ENCODE measurements around the gene ESPNL. TPM values are rescaled to one million over a fixed set of nuclear protein-coding genes. Genes with fewer than 3 reads are reported as not detected.

Gene ESPNL
- total and polyA plus RNA-seq, 10 donors: 0.65 to 6.2 (median 1.7) TPM

- H3K27ac ChIP-seq: no peak overlapping the region
- 49 to 77% (median 69%) methylated on average over 7 to 15 of the region's 15 CpGs for WGBS, 5 donors
- intact Hi-C loops (cut with DNase I; ENCODE audit: low total_unique reads): no loop called here
- H3K4me1 ChIP-seq: peaks cover 0 to 46% (median 35%) of the 10 kb centered on the region in 6 donors
- DNase-seq: no peak
- H3K4me3 ChIP-seq: no peak overlapping the region
- H3K9me3 ChIP-seq: no peaks in the 10 kb centered on the region
- H3K36me3 ChIP-seq: peaks cover 0 to 16% (median 10%) of the 10 kb centered on the region in 6 donors
- TF ChIP-seq POLR2A (IDR thresholded peaks at IDR 0.05) (no peak), POLR2AphosphoS5 (IDR thresholded peaks at IDR 0.05) (no peak)
- TF ChIP-seq, protein P1, sequence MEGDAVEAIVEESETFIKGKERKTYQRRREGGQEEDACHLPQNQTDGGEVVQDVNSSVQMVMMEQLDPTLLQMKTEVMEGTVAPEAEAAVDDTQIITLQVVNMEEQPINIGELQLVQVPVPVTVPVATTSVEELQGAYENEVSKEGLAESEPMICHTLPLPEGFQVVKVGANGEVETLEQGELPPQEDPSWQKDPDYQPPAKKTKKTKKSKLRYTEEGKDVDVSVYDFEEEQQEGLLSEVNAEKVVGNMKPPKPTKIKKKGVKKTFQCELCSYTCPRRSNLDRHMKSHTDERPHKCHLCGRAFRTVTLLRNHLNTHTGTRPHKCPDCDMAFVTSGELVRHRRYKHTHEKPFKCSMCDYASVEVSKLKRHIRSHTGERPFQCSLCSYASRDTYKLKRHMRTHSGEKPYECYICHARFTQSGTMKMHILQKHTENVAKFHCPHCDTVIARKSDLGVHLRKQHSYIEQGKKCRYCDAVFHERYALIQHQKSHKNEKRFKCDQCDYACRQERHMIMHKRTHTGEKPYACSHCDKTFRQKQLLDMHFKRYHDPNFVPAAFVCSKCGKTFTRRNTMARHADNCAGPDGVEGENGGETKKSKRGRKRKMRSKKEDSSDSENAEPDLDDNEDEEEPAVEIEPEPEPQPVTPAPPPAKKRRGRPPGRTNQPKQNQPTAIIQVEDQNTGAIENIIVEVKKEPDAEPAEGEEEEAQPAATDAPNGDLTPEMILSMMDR (IDR thresholded peaks at IDR 0.05 in 8 of 11, conservative IDR thresholded peaks at IDR 0.05 in 3 of 11): no peak
- peaks cover 0 to 74% (median 34%) of the 10 kb centered on the region in 7 donors for H3K27me3 ChIP-seq (replicated peaks in 1 of 7)
These were observed 62.8 kb downstream of the ESPNL start for GRCh38 chr2:238162846-238163441.

DNA sequence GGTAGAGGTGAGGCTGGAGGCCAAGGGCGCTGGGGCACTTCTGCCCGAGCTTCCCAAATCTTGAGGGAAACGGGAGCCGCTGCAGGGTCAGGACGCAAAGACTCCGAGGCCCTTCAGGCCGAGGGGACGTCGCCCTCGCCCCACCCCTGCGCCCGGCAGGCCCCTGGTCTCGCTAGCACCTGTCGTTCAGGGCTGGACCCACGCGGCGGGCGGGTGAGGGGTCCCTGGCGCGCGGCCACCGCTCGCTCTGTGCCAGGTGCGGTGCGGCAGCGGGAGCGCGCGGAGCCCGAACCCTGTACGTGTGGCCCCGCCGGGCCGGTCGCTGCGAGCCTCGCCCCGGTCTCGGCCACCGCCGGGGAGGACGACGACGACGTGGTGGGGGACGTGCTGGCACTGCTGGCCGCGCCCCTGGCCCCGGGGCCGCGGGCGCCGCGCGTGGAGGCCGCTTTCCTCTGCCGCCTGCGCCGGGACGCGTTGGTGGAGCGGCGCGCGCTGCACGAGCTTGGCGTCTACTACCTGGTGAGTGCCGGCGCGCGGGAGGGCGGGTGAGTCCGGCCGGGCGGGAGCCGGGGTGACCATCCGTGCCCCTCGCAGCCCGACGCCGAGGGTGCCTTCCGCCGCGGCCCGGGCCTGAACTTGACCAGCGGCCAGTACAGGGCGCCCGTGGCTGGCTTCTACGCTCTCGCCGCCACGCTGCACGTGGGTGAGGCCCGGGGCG lies 63.5 kb downstream of the ESPNL start:
- Histone ChIP-seq H3K27me3 (replicated peaks in 1 of 7) (peaks cover 0 to 67% (median 34%) of the 10 kb centered on the region in 7 donors), H3K9me3 (no peaks in the 10 kb centered on the region), H3K4me3 (peak overlapping the region in 2 of 8 donors; percentile 6 to 39), H3K36me3 (peaks cover 0 to 23% (median 17%) of the 10 kb centered on the region in 6 donors), H3K27ac (no peak overlapping the region), H3K4me1 (peaks cover 0 to 40% (median 32%) of the 10 kb centered on the region in 6 donors)
- TF ChIP-seq, protein P1 (IDR thresholded peaks at IDR 0.05 in 8 of 11, conservative IDR thresholded peaks at IDR 0.05 in 3 of 11): no peak
- TF ChIP-seq POLR2A (IDR thresholded peaks at IDR 0.05) (no peak), POLR2AphosphoS5 (IDR thresholded peaks at IDR 0.05) (no peak)
- intact Hi-C loops (cut with DNase I; ENCODE audit: low total_unique reads): no loop called here
- 1 to 5% (median 4%) methylated on average over 49 to 95 of the region's 95 CpGs for WGBS, 5 donors
- DNase-seq: peak; percentile 69

DNA sequence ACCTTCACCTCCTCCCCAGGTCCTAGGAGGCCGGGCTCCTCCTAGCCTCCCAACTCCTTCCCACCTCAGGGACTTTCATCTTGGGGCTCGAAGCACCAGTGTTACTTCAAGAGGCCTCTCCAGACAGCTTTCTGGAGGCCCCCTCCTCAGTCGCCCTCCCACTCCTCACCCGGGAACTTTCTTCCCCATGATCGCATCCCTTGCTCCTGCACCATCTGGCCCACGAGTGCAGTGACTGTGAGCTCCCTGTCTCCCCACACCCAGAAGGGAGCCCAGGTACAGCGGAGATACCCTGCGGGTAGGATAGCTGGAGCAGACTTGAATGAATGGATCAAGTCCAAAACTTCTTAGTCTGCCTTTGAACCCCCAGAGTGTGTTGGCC lies 64.8 kb downstream of the ESPNL start:
- H3K27me3 ChIP-seq (replicated peaks in 1 of 7): peaks cover 0 to 55% (median 25%) of the 10 kb centered on the region in 7 donors
- peak; percentile 41 for DNase-seq
- peaks cover 0 to 30% (median 22%) of the 10 kb centered on the region in 6 donors for H3K4me1 ChIP-seq
- WGBS, 5 donors: 85 to 94% (median 92%) methylated on average over 8 of the region's 8 CpGs
- peaks cover 0 to 36% (median 28%) of the 10 kb centered on the region in 6 donors for H3K36me3 ChIP-seq
- no peak overlapping the region for H3K4me3 ChIP-seq
- TF ChIP-seq, protein P1 (IDR thresholded peaks at IDR 0.05 in 8 of 11, conservative IDR thresholded peaks at IDR 0.05 in 3 of 11): no peak
- no peak for TF ChIP-seq POLR2A (IDR thresholded peaks at IDR 0.05)
- TF ChIP-seq POLR2AphosphoS5 (IDR thresholded peaks at IDR 0.05): no peak
- intact Hi-C loops (cut with DNase I; ENCODE audit: low total_unique reads): no loop called here
- H3K9me3 ChIP-seq: no peaks in the 10 kb centered on the region
- no peak overlapping the region for H3K27ac ChIP-seq

DNA sequence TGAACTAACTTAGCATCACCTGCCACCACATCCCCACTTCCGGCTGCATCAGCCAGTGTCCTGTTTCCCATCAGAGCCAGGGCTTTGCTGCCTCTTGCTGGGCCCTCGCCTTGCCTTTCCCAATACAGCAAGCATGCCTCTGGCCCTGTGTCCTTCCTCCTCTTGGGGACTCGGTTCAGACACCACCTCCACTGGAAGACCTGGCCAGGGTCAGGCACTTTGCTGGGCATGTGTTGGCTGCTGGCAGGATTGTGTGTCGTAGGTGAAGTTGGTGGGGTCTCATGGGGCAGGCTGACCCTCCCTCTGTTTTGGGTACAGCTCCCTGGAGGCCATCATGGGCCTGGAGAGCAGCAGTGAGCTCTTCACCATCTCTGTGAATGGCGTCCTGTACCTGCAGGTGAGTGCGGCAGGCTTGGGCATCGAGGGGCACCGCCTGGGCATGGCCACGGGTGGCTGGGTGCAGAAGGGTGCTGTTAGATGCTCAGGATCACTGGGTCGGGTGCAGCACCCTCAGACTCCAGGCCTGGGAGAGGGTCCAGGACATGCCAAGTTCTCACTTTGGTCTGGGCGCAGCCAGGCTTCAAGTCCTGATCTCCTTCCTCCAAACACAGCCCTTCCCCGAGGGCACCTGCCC lies 65.3 kb downstream of the ESPNL start:
- TF ChIP-seq, protein P1 (IDR thresholded peaks at IDR 0.05 in 8 of 11, conservative IDR thresholded peaks at IDR 0.05 in 3 of 11): no peak
- TF ChIP-seq POLR2A (IDR thresholded peaks at IDR 0.05): no peak
- peak in 2 of 3 donors; percentile 8 to 18 for TF ChIP-seq POLR2AphosphoS5 (IDR thresholded peaks at IDR 0.05)
- 85 to 93% (median 88%) methylated on average over 8 to 12 of the region's 12 CpGs for WGBS, 5 donors
- intact Hi-C loops (cut with DNase I; ENCODE audit: low total_unique reads): no loop called here
- peak; percentile 69 for DNase-seq
- Histone ChIP-seq H3K27ac (no peak overlapping the region), H3K4me3 (no peak overlapping the region), H3K36me3 (peaks cover 0 to 41% (median 33%) of the 10 kb centered on the region in 6 donors), H3K27me3 (replicated peaks in 1 of 7) (peaks cover 0 to 50% (median 20%) of the 10 kb centered on the region in 7 donors), H3K9me3 (no peaks in the 10 kb centered on the region), H3K4me1 (peaks cover 0 to 25% (median 17%) of the 10 kb centered on the region in 6 donors)

All from spleen (tissue), 11 donors.